Fibroblast of villous mesenchyme (primary cell): ENCODE measurements around the gene STH. TPM values are rescaled to one million over a fixed set of nuclear protein-coding genes. Genes with fewer than 3 reads are reported as not detected.
"Not testable (repeated sequence)": the region's sequence is repeated elsewhere in the genome, so short reads cannot be mapped to it uniquely, and the experiment has no call there.

Experiments
- DNase-seq: peaks from one replicate; pipeline ENCODE4 v3.0.0-alpha.2; 2010; ENCODE audit warnings: low read depth
- H3K4me3 ChIP-seq: 2 replicates; pipeline ENCODE4 v1.5.1; 2011; ENCODE audit warnings: low read depth, mild to moderate bottlenecking, low read length
- CTCF ChIP-seq: IDR thresholded peaks from 2 replicates; pipeline ENCODE4 v1.5.1; 2012; ENCODE audit warnings: low read depth, mild to moderate bottlenecking, low read length; ENCODE audit not compliant: insufficient read depth
- total RNA-seq: library from RNA; depleted of rRNA; stranded (reverse); fragments of >200 nt; gene quantifications from 2 replicates; pipeline ENCODE4 v1.2.3, GENCODE V29; 2012

The STH gene
- total RNA-seq, 1 donor: not detected

GRCh38 chr17:46001390-46002310 lies 2.6 kb downstream of the STH start:
- no peak overlapping the region for H3K4me3 ChIP-seq
- TF ChIP-seq CTCF: no peak
- no peak for DNase-seq

GRCh38 chr17:46002311-46002972 lies 3.4 kb downstream of the STH start:
- H3K4me3 ChIP-seq: no peak overlapping the region
- peak; percentile 62 for DNase-seq
- peak; percentile 91 for TF ChIP-seq CTCF

DNA sequence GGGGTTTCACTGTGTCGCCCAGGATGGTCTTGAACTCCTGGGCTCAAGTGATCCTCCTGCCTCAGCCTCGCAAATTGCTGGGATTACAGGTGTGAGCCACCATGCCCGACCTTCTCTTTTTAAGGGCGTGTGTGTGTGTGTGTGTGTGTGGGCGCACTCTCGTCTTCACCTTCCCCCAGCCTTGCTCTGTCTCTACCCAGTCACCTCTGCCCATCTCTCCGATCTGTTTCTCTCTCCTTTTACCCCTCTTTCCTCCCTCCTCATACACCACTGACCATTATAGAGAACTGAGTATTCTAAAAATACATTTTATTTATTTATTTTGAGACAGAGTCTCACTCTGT lies 3.9 kb downstream of the STH start:
- no peak for DNase-seq
- no peak for TF ChIP-seq CTCF
- no peak overlapping the region for H3K4me3 ChIP-seq

- peak; percentile 18 for DNase-seq
- H3K4me3 ChIP-seq: no peak overlapping the region
- no peak for TF ChIP-seq CTCF
These were observed 5.1 kb downstream of the STH start for GRCh38 chr17:46003907-46004748.

GRCh38 chr17:46006082-46006481 lies 7.0 kb downstream of the STH start:
- not testable (repeated sequence) for H3K4me3 ChIP-seq, DNase-seq

DNA sequence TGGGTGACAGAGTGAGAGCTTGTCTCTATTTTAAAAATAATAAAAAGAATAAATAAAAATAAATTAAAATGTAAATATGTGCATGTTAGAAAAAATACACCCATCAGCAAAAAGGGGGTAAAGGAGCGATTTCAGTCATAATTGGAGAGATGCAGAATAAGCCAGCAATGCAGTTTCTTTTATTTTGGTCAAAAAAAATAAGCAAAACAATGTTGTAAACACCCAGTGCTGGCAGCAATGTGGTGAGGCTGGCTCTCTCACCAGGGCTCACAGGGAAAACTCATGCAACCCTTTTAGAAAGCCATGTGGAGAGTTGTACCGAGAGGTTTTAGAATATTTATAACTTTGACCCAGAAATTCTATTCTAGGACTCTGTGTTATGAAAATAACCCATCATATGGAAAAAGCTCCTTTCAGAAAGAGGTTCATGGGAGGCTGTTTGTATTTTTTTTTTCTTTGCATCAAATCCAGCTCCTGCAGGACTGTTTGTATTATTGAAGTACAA lies 8.5 kb downstream of the STH start:
- no peak overlapping the region for H3K4me3 ChIP-seq
- DNase-seq: no peak
- TF ChIP-seq CTCF: no peak
